ENCODE measurements around the gene SRGAP2. TPM values are rescaled to one million over a fixed set of nuclear protein-coding genes. Genes with fewer than 3 reads are reported as not detected.
"Not testable (repeated sequence)": the region's sequence is repeated elsewhere in the genome, so short reads cannot be mapped to it uniquely, and the experiment has no call there.

Gene SRGAP2
- total and polyA plus RNA-seq, 2 of the 4 experiments (the other 2 are of a cell fraction) = 20.7 to 33.3 TPM

- H2BK15ac ChIP-seq (ENCODE audit: low read depth, low read length); H3K79me1 ChIP-seq (ENCODE audit: low read depth in 1 of 2, low read length in 2 of 2); H3K23ac ChIP-seq (ENCODE audit: low read depth, low read length); H3K27me3 ChIP-seq (ENCODE audit: control insufficient read depth, insufficient read depth, low read length); H4K8ac ChIP-seq (ENCODE audit: low read depth in 2 of 2, low read length in 2 of 2); H3K4me3 ChIP-seq (ENCODE audit: insufficient read depth, low read depth, low read length); POLR2A ChIA-PET (ENCODE audit: unreplicated experiment); CTCF ChIA-PET; H4K91ac ChIP-seq (ENCODE audit: insufficient read depth, low read depth, low read length); H2AFZ ChIP-seq (replicated peaks; ENCODE audit: low read length, poor library complexity); H3K9me3 ChIP-seq (ENCODE audit: control insufficient read depth, insufficient read depth, low read length); H3K9ac ChIP-seq (ENCODE audit: low read depth, low read length); H4K5ac ChIP-seq (ENCODE audit: low read depth, low read length); in situ Hi-C loops (cut with MboI; ENCODE audit: low sequenced_read_pairs); intact Hi-C loops (cut with micrococcal nuclease); H2BK120ac ChIP-seq (ENCODE audit: low read depth, low read length); H3K4me2 ChIP-seq (ENCODE audit: low read depth, low read length); BruUV-seq (replicated peaks); H4K20me1 ChIP-seq (ENCODE audit: insufficient read depth, low read length); H3K4me1 ChIP-seq (ENCODE audit: control insufficient read depth, insufficient read depth, low read length); H3K36me3 ChIP-seq (ENCODE audit: control insufficient read depth, insufficient read depth, low read length); H3K27ac ChIP-seq (ENCODE audit: insufficient read depth, low read length); H3K14ac ChIP-seq (replicated peaks; ENCODE audit: low read depth, low read length); dilution Hi-C loops (cut with HindIII; ENCODE audit: low sequenced_read_pairs, unreplicated experiment); H3K18ac ChIP-seq (ENCODE audit: low read depth, low read length); H3K9me1 ChIP-seq (ENCODE audit: insufficient read depth, low read length); H3K56ac ChIP-seq (ENCODE audit: extremely low read depth, insufficient read depth, low read length); H2AK9ac ChIP-seq (replicated peaks; ENCODE audit: low read depth, low read length, poor library complexity); H2BK20ac ChIP-seq (ENCODE audit: low read depth, low read length): not testable (repeated sequence)
- peak overlapping the region; percentile 28; the same call in 1 of the 2 replicates for H2AK5ac ChIP-seq (ENCODE audit: low read depth, low read length)
- WGBS, 2 experiments (ENCODE audit: extremely low coverage in 2 of 2, insufficient read length in 1 of 2) = no CpG with 5 or more reads among the region's 9 CpGs
- H3K4ac ChIP-seq (ENCODE audit: low read depth, low read length) = peak overlapping the region; percentile 5; the same call in 1 of the 2 replicates
- peak overlapping the region; percentile 15 for H2BK5ac ChIP-seq (ENCODE audit: low read depth, low read length, poor library complexity, severe bottlenecking)
- ATAC-seq (ENCODE audit: low read depth) (0 out of 2 replicates have a peak, but pooled peaks have one; percentile 31), DNase-seq (peak; percentile 71)
- peak; percentile 36; the same call in 1 of the 2 replicates for TF ChIP-seq CEBPB (IDR thresholded peaks at IDR 0.05; ENCODE audit: low read depth, low read length)
Observed at GRCh38 chr1:206178061-206178989, 25.0 kb upstream of the SRGAP2 start.

DNA sequence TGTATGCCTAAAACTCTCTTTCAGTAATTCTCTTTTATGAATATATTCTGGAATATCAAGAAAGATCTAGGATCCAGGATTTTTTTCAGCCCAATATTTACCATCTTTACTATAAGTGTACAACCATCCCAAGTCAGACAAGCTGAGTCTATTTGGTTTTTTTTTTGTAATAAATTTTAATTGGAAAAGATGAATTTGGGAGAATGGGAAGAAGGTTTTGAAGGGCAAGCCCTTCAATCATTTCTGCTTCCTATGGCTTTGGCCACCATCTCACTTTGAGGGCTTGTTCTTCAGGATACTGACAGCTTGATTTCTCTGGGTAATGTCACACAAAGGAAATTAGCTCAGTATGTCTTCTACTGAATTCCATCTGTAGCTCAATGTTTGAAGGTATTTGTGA, 23.7 kb upstream of the SRGAP2 start:
- POLR2A ChIA-PET (ENCODE audit: unreplicated experiment); H3K23ac ChIP-seq (ENCODE audit: low read depth, low read length); H4K5ac ChIP-seq (ENCODE audit: low read depth, low read length); H4K20me1 ChIP-seq (ENCODE audit: insufficient read depth, low read length); H2BK120ac ChIP-seq (ENCODE audit: low read depth, low read length); H3K14ac ChIP-seq (replicated peaks; ENCODE audit: low read depth, low read length); dilution Hi-C loops (cut with HindIII; ENCODE audit: low sequenced_read_pairs, unreplicated experiment); H3K18ac ChIP-seq (ENCODE audit: low read depth, low read length); H3K4ac ChIP-seq (ENCODE audit: low read depth, low read length); H3K27ac ChIP-seq (ENCODE audit: insufficient read depth, low read length); H2BK15ac ChIP-seq (ENCODE audit: low read depth, low read length); H3K27me3 ChIP-seq (ENCODE audit: control insufficient read depth, insufficient read depth, low read length); H3K9me1 ChIP-seq (ENCODE audit: insufficient read depth, low read length); H3K36me3 ChIP-seq (ENCODE audit: control insufficient read depth, insufficient read depth, low read length); BruUV-seq (replicated peaks); H3K9me3 ChIP-seq (ENCODE audit: control insufficient read depth, insufficient read depth, low read length); H3K4me2 ChIP-seq (ENCODE audit: low read depth, low read length); H2AK9ac ChIP-seq (replicated peaks; ENCODE audit: low read depth, low read length, poor library complexity); H3K4me3 ChIP-seq (ENCODE audit: insufficient read depth, low read depth, low read length); H4K8ac ChIP-seq (ENCODE audit: low read depth in 2 of 2, low read length in 2 of 2); H3K56ac ChIP-seq (ENCODE audit: extremely low read depth, insufficient read depth, low read length); ATAC-seq (ENCODE audit: low read depth); H3K79me1 ChIP-seq (ENCODE audit: low read depth in 1 of 2, low read length in 2 of 2); DNase-seq; H2BK5ac ChIP-seq (ENCODE audit: low read depth, low read length, poor library complexity, severe bottlenecking); H2AK5ac ChIP-seq (ENCODE audit: low read depth, low read length); H2BK20ac ChIP-seq (ENCODE audit: low read depth, low read length); H4K91ac ChIP-seq (ENCODE audit: insufficient read depth, low read depth, low read length); H3K9ac ChIP-seq (ENCODE audit: low read depth, low read length); H3K4me1 ChIP-seq (ENCODE audit: control insufficient read depth, insufficient read depth, low read length); CTCF ChIA-PET; intact Hi-C loops (cut with micrococcal nuclease); H2AFZ ChIP-seq (replicated peaks; ENCODE audit: low read length, poor library complexity); in situ Hi-C loops (cut with MboI; ENCODE audit: low sequenced_read_pairs): not testable (repeated sequence)

Measured in IMR-90 (cell line).